Upper lobe of left lung (tissue), 6 donors: Measurements from ENCODE around the gene CPVL. TPM values are rescaled to one million over a fixed set of nuclear protein-coding genes. Genes with fewer than 3 reads are reported as not detected.

Experiments used
- ATAC-seq, 2 donors: fragments of 200-7000 bp; cut with Tn5 transposase; one replicate each; pipeline ENCODE4 v1.9.1; 2022; ENCODE audit warnings: mild to moderate bottlenecking in 2 of 2, moderate library complexity in 2 of 2; ENCODE audit not compliant: low FRiP score in 2 of 2
- DNase-seq, 2 donors: peaks; one replicate each; pipeline ENCODE4 v3.0.0-alpha.2; 2019 to 2020
- H3K27ac ChIP-seq, 4 donors: fragments of 200-600 bp; sonication (generic); one replicate each; pipeline ENCODE4 v1.5.1; 2016 to 2019
- H3K27me3 ChIP-seq, 4 donors: fragments of 200-600 bp; sonication (generic); one replicate each; pipeline ENCODE4 v1.5.1; 2017 to 2019
- H3K36me3 ChIP-seq, 4 donors: fragments of 200-600 bp; sonication (generic); one replicate each; pipeline ENCODE4 v1.5.1; 2016 to 2019
- H3K4me1 ChIP-seq, 4 donors: fragments of 200-600 bp; sonication (generic); one replicate each; pipeline ENCODE4 v1.5.1; 2018 to 2019
- H3K4me3 ChIP-seq, 4 donors: fragments of 200-600 bp; sonication (generic); one replicate each; pipeline ENCODE4 v1.5.1; 2017 to 2019; ENCODE audit warnings: mild to moderate bottlenecking in 2 of 4, moderate library complexity in 1 of 4
- H3K9me3 ChIP-seq, 4 donors: fragments of 200-600 bp; sonication (generic); one replicate each; pipeline ENCODE4 v1.5.1; 2018 to 2019
- CTCF ChIP-seq, 6 experiments: fragments of 450-650 bp in 4 of 6; fragments of 200-600 bp in 2 of 6; sonication (generic) in 2 of 6; IDR thresholded peaks; one replicate each; pipeline ENCODE4 v1.5.1; 2016 to 2019; ENCODE audit warnings: antibody characterized with exemption in 6 of 6
- EP300 ChIP-seq, 4 donors: sonication (generic); formaldehyde crosslinking; IDR thresholded peaks; one replicate each; pipeline ENCODE4 v1.5.1; 2017; ENCODE audit warnings: antibody characterized with exemption in 4 of 4, control low read depth in 2 of 4
- POLR2A ChIP-seq, 4 donors: fragments of 450-650 bp; IDR thresholded peaks; one replicate each; pipeline ENCODE4 v1.5.1; 2016 to 2017; ENCODE audit warnings: antibody characterized with exemption in 4 of 4, mild to moderate bottlenecking in 2 of 4
- POLR2AphosphoS5 ChIP-seq, 2 donors: sonication (generic); formaldehyde crosslinking; IDR thresholded peaks; one replicate each; pipeline ENCODE4 v1.5.1; 2017; ENCODE audit warnings: antibody characterized with exemption in 2 of 2
- WGBS, 2 donors: methylation state at CpG; one replicate each; pipeline ENCODE4 v1.1.5; 2017 to 2018; 5-methylcytosine and 5-hydroxymethylcytosine counted together
- total RNA-seq, 6 donors: library from RNA; depleted of rRNA in 4 of 6; stranded (reverse); fragments of >200 nt in 4 of 6; gene quantifications; one replicate each; pipeline versions ENCODE4 v1.1.0 to v1.2.1, GENCODE V29; 2016 to 2021
- donor health status: DM: no; HTN: no; CAD: no; lungs with moderate emphysema.
- donor health status: DM: no; HTN: yes; CAD: no; lungs with severe emphysema.

CPVL gene
- total RNA-seq, 6 donors from 2014 or later: 4.6 to 47.4 (median 23.2) TPM

GRCh38 chr7:28958980-28959347 is 187.4 kb downstream of the CPVL start:
- H3K27me3 ChIP-seq: peaks cover 0 to 33% (median 21%) of the 10 kb centered on the region in 4 donors
- no peak for ATAC-seq

GRCh38 chr7:28958235-28958979 is 187.9 kb downstream of the CPVL start, which contains the start of gene TRIL:
TSS of gene TRIL (minus strand) at chr7:28958330. CDS start at chr7:28958046, 284 bp downstream.
- Histone ChIP-seq H3K36me3 (no peaks in the 10 kb centered on the region), H3K4me3 (peak within 1 kb of the TSS; percentile 6 to 60 (median 48)), H3K4me1 (peaks cover 31 to 61% (median 38%) of the 10 kb centered on the region in 4 donors), H3K27me3 (peaks cover 0 to 33% (median 21%) of the 10 kb centered on the region in 4 donors), H3K9me3 (no peaks in the 10 kb centered on the region), H3K27ac (peak within 1 kb of the TSS; percentile 25 to 77 (median 72))
- WGBS, 2 donors: 7 to 13% methylated on average over 34 to 56 of the region's 66 CpGs
- DNase-seq (peak; percentile 47 to 94), ATAC-seq (peak; percentile 20 to 75)
- TF ChIP-seq EP300 (IDR thresholded peaks at IDR 0.05) (no peak), POLR2AphosphoS5 (IDR thresholded peaks at IDR 0.05) (peak in 1 of 2 donors; percentile 7)

More at GRCh38 chr7:28958980-28959347, 187.4 kb downstream of the CPVL start:
- Histone ChIP-seq H3K4me3 (peak overlapping the region in 2 of 4 donors; percentile 60), H3K4me1 (peaks cover 31 to 61% (median 38%) of the 10 kb centered on the region in 4 donors), H3K36me3 (no peaks in the 10 kb centered on the region), H3K9me3 (no peaks in the 10 kb centered on the region), H3K27ac (peak overlapping the region in 3 of 4 donors; percentile 69 to 77 (median 76))
- no peak for DNase-seq
- no peak for TF ChIP-seq CTCF (IDR thresholded peaks at IDR 0.05)
- no peak for TF ChIP-seq POLR2AphosphoS5 (IDR thresholded peaks at IDR 0.05)
- TF ChIP-seq EP300 (IDR thresholded peaks at IDR 0.05): no peak
- no peak for TF ChIP-seq POLR2A (IDR thresholded peaks at IDR 0.05)
- WGBS, 2 donors: 66 to 69% methylated on average over 5 to 6 of the region's 6 CpGs

GRCh38 chr7:28957751-28958234 is 188.5 kb downstream of the CPVL start:
- 4% methylated on average over 35 of the region's 47 CpGs; no CpG with 5 or more reads in 1 of the 2 donors for WGBS, 2 donors
- ATAC-seq: peak in 1 of 2 donors; percentile 48
- Histone ChIP-seq H3K36me3 (no peaks in the 10 kb centered on the region), H3K27me3 (peaks cover 0 to 33% (median 21%) of the 10 kb centered on the region in 4 donors), H3K27ac (peak overlapping the region; percentile 25 to 77 (median 72)), H3K9me3 (no peaks in the 10 kb centered on the region), H3K4me3 (peak overlapping the region; percentile 6 to 60 (median 48)), H3K4me1 (peaks cover 31 to 61% (median 38%) of the 10 kb centered on the region in 4 donors)
- DNase-seq: peak in 1 of 2 donors; percentile 87
- TF ChIP-seq POLR2A (IDR thresholded peaks at IDR 0.05): no peak
- no peak for TF ChIP-seq EP300 (IDR thresholded peaks at IDR 0.05)
- TF ChIP-seq POLR2AphosphoS5 (IDR thresholded peaks at IDR 0.05): no peak
- TF ChIP-seq CTCF (IDR thresholded peaks at IDR 0.05): no peak

- ATAC-seq (peak; percentile 16 to 26), DNase-seq (peak; percentile 26 to 87)
- peaks cover 31 to 61% (median 38%) of the 10 kb centered on the region in 4 donors for H3K4me1 ChIP-seq
- H3K36me3 ChIP-seq: no peaks in the 10 kb centered on the region
- no peaks in the 10 kb centered on the region for H3K9me3 ChIP-seq
- H3K27ac ChIP-seq: peak overlapping the region; percentile 25 to 76 (median 60)
- peaks cover 0 to 33% (median 21%) of the 10 kb centered on the region in 4 donors for H3K27me3 ChIP-seq
- 4 to 5% methylated on average over 27 to 50 of the region's 59 CpGs for WGBS, 2 donors
- peak overlapping the region in 3 of 4 donors; percentile 35 to 60 (median 60) for H3K4me3 ChIP-seq
- TF ChIP-seq CTCF (IDR thresholded peaks at IDR 0.05) (no peak), EP300 (IDR thresholded peaks at IDR 0.05) (no peak), POLR2A (IDR thresholded peaks at IDR 0.05) (no peak), POLR2AphosphoS5 (IDR thresholded peaks at IDR 0.05) (no peak)
Measured at GRCh38 chr7:28957064-28957750, 189.1 kb downstream of the CPVL start.
